ENCODE measurements around the gene SYNE3. TPM values are rescaled to one million over a fixed set of nuclear protein-coding genes. Genes with fewer than 3 reads are reported as not detected.

The SYNE3 gene
- polyA plus RNA-seq, 1 donor (not counting 4 experiments of a cell fraction or from before 2014, with no cell fraction given) = 1.0 TPM

GRCh38 chr14:95500772-95501401, 15.6 kb downstream of the SYNE3 start:
- no peak for FAIRE-seq
- Histone ChIP-seq H3K79me2 (ENCODE audit: control insufficient read depth, insufficient read depth, low read length) (no peaks in the 10 kb centered on the region), H3K27me3 (ENCODE audit: control insufficient read depth, extremely low read depth, insufficient read depth, low read length) (no peaks in the 10 kb centered on the region), H3K4me1 (ENCODE audit: control insufficient read depth, extremely low read depth, insufficient read depth, low read length) (peaks cover 3% of the 10 kb centered on the region), H3K4me2 (ENCODE audit: control insufficient read depth, extremely low read depth, insufficient read depth, low read depth, low read length) (no peak overlapping the region), H4K20me1 (ENCODE audit: control insufficient read depth, extremely low read depth, insufficient read depth, low read length) (peaks cover 2% of the 10 kb centered on the region), H3K9ac (ENCODE audit: control insufficient read depth, extremely low read depth, insufficient read depth, low read length) (no peak overlapping the region), H3K9me1 (ENCODE audit: control insufficient read depth, extremely low read depth, insufficient read depth, low read length) (no peaks in the 10 kb centered on the region), H3K9me3 (ENCODE audit: control insufficient read depth, low read depth, low read length) (no peaks in the 10 kb centered on the region), H3K27ac (ENCODE audit: control insufficient read depth, insufficient read depth, low read length) (no peak overlapping the region), H3K36me3 (ENCODE audit: control insufficient read depth in 2 of 2, extremely low read depth in 1 of 2, insufficient read depth in 2 of 2, low read length in 2 of 2) (no peaks in the 10 kb centered on the region), H2AFZ (ENCODE audit: control insufficient read depth, low read length) (no peak overlapping the region), H3K4me3 (ENCODE audit: control insufficient read depth in 2 of 3, extremely low read depth in 1 of 3, insufficient read depth in 2 of 3, low read depth in 1 of 3, low read length in 3 of 3) (no peak overlapping the region)
- no peak for DNase-seq (ENCODE audit: low read depth, low spot score)
- dilution Hi-C loops (cut with MboI; ENCODE audit: extremely low pct_ligation_motif_present, low sequenced_read_pairs) = no loop called here
- no peak for TF ChIP-seq CTCF (optimal IDR thresholded peaks at IDR 0.05 in 1 of 3, IDR thresholded peaks at IDR 0.05 in 1 of 3, conservative IDR thresholded peaks at IDR 0.05 in 1 of 3; ENCODE audit: extremely low read depth in 1 of 3, insufficient read depth in 2 of 3, low read length in 3 of 3)
- no peak for TF ChIP-seq EZH2 (IDR thresholded peaks at IDR 0.05; ENCODE audit: low read length)

GRCh38 chr14:95500201-95500681, 16.2 kb downstream of the SYNE3 start:
- Histone ChIP-seq H3K36me3 (ENCODE audit: control insufficient read depth in 2 of 2, extremely low read depth in 1 of 2, insufficient read depth in 2 of 2, low read length in 2 of 2) (no peaks in the 10 kb centered on the region), H3K79me2 (ENCODE audit: control insufficient read depth, insufficient read depth, low read length) (no peaks in the 10 kb centered on the region), H3K4me3 (ENCODE audit: control insufficient read depth in 2 of 3, extremely low read depth in 1 of 3, insufficient read depth in 2 of 3, low read depth in 1 of 3, low read length in 3 of 3) (no peak overlapping the region), H3K9me3 (ENCODE audit: control insufficient read depth, low read depth, low read length) (no peaks in the 10 kb centered on the region), H2AFZ (ENCODE audit: control insufficient read depth, low read length) (no peak overlapping the region), H3K27ac (ENCODE audit: control insufficient read depth, insufficient read depth, low read length) (no peak overlapping the region), H3K9me1 (ENCODE audit: control insufficient read depth, extremely low read depth, insufficient read depth, low read length) (no peaks in the 10 kb centered on the region), H3K4me1 (ENCODE audit: control insufficient read depth, extremely low read depth, insufficient read depth, low read length) (peaks cover 9% of the 10 kb centered on the region), H3K27me3 (ENCODE audit: control insufficient read depth, extremely low read depth, insufficient read depth, low read length) (no peaks in the 10 kb centered on the region), H4K20me1 (ENCODE audit: control insufficient read depth, extremely low read depth, insufficient read depth, low read length) (peaks cover 2% of the 10 kb centered on the region), H3K4me2 (ENCODE audit: control insufficient read depth, extremely low read depth, insufficient read depth, low read depth, low read length) (no peak overlapping the region), H3K9ac (ENCODE audit: control insufficient read depth, extremely low read depth, insufficient read depth, low read length) (no peak overlapping the region)
- DNase-seq (ENCODE audit: low read depth, low spot score) (no peak), FAIRE-seq (no peak)
- no peak for TF ChIP-seq EZH2 (IDR thresholded peaks at IDR 0.05; ENCODE audit: low read length)
- no peak for TF ChIP-seq CTCF (optimal IDR thresholded peaks at IDR 0.05 in 1 of 3, IDR thresholded peaks at IDR 0.05 in 1 of 3, conservative IDR thresholded peaks at IDR 0.05 in 1 of 3; ENCODE audit: extremely low read depth in 1 of 3, insufficient read depth in 2 of 3, low read length in 3 of 3)
- dilution Hi-C loops (cut with MboI; ENCODE audit: extremely low pct_ligation_motif_present, low sequenced_read_pairs) = no loop called here
